HepG2 (cell line): ENCODE measurements around the gene ATP13A4. TPM values are rescaled to one million over a fixed set of nuclear protein-coding genes. Genes with fewer than 3 reads are reported as not detected.

ENCODE experiments used
- AHDC1 ChIP-seq: sonication (generic); formaldehyde crosslinking; IDR thresholded peaks from 2 replicates; pipeline ENCODE4 v1.5.1; 2020; ENCODE audit warnings: mild to moderate bottlenecking, missing genetic modification reagents, borderline replicate concordance
- ASH2L ChIP-seq: fragments of 300-600, 200-600 bp; sonication (generic); IDR thresholded peaks from 2 replicates; pipeline ENCODE4 v1.7.0; 2017; ENCODE audit warnings: low read depth, mild to moderate bottlenecking, moderate library complexity, mixed read lengths, low read length; ENCODE audit not compliant: insufficient read length
- CC2D1A ChIP-seq: sonication (generic); formaldehyde crosslinking; IDR thresholded peaks from 2 replicates; pipeline ENCODE4 v1.8.1; 2023; ENCODE audit warnings: mild to moderate bottlenecking, missing genetic modification reagents
- HMG20B ChIP-seq: conservative IDR thresholded peaks from 2 replicates; pipeline ENCODE4 v1.6.1; 2016; ENCODE audit warnings: missing genetic modification reagents, missing compliant biosample characterization
- HNF4A ChIP-seq: sonication (generic); formaldehyde crosslinking; IDR thresholded peaks from 2 replicates; pipeline ENCODE4 v1.4.0; 2020; ENCODE audit warnings: missing genetic modification reagents
- KMT2B ChIP-seq: IDR thresholded peaks from 2 replicates; pipeline ENCODE4 v1.6.1; 2016; ENCODE audit warnings: missing genetic modification reagents, missing compliant biosample characterization
- MED8 ChIP-seq: sonication (generic); formaldehyde crosslinking; IDR thresholded peaks from 2 replicates; pipeline ENCODE4 v1.8.1; 2023; ENCODE audit warnings: mild to moderate bottlenecking, missing genetic modification reagents; ENCODE audit not compliant: insufficient replicate concordance
- MYNN ChIP-seq: sonication (generic); formaldehyde crosslinking; IDR thresholded peaks from 2 replicates; pipeline ENCODE4 v1.4.0; 2020; ENCODE audit warnings: mild to moderate bottlenecking, low read depth, missing genetic modification reagents
- REXO4 ChIP-seq: sonication (generic); formaldehyde crosslinking; IDR thresholded peaks from 2 replicates; pipeline ENCODE4 v1.8.0; 2022; ENCODE audit warnings: missing genetic modification reagents, mild to moderate bottlenecking, borderline replicate concordance
- RXRA ChIP-seq: sonication (generic); formaldehyde crosslinking; IDR thresholded peaks from 2 replicates; pipeline ENCODE4 v1.5.1; 2020; ENCODE audit warnings: missing genetic modification reagents
- SMAD3 ChIP-seq: sonication (generic); formaldehyde crosslinking; IDR thresholded peaks from 2 replicates; pipeline ENCODE4 v1.4.0; 2020; ENCODE audit warnings: missing genetic modification reagents
- SP140L ChIP-seq: sonication (generic); formaldehyde crosslinking; IDR thresholded peaks from 2 replicates; pipeline ENCODE4 v1.4.0; 2020; ENCODE audit warnings: missing genetic modification reagents, borderline replicate concordance
- THAP11 ChIP-seq: IDR thresholded peaks from 2 replicates; pipeline ENCODE4 v1.6.1; 2016; ENCODE audit warnings: missing biosample characterization, missing genetic modification reagents
- ZNF362 ChIP-seq: sonication (generic); formaldehyde crosslinking; IDR thresholded peaks from 2 replicates; pipeline ENCODE4 v1.4.0; 2020; ENCODE audit warnings: missing genetic modification reagents, mild to moderate bottlenecking, borderline replicate concordance
- ZNF747 ChIP-seq: sonication (generic); formaldehyde crosslinking; IDR thresholded peaks from 2 replicates; pipeline ENCODE4 v1.8.1; 2023; ENCODE audit warnings: missing genetic modification reagents, mild to moderate bottlenecking, borderline replicate concordance
- ZNF776 ChIP-seq: sonication (generic); formaldehyde crosslinking; IDR thresholded peaks from 2 replicates; pipeline ENCODE4 v1.4.0; 2020; ENCODE audit warnings: mild to moderate bottlenecking, missing genetic modification reagents
- ZNF788 ChIP-seq: sonication (generic); formaldehyde crosslinking; IDR thresholded peaks from 2 replicates; pipeline ENCODE4 v1.5.0; 2020; ENCODE audit warnings: mild to moderate bottlenecking, missing genetic modification reagents, borderline replicate concordance
- polyA plus RNA-seq, 8 experiments: library from polyadenylated mRNA; depleted of rRNA in 3 of 8; stranded (reverse) in 7 of 8; unstranded in 1 of 8; fragments of >200 nt; fragmentation: Illumina TruSeq in 4 of 8; extraction: Trizol in 4 of 8; gene quantifications; 2 replicates each; pipeline versions ENCODE4 v1.2.1 to v1.2.3, GENCODE V29; 2011 to 2016; ENCODE audit warnings: low read depth in 4 of 8, missing spikeins in 1 of 8, mixed read lengths in 1 of 8; ENCODE audit not compliant: insufficient read depth in 1 of 8
- total RNA-seq, 5 experiments: library from RNA; depleted of rRNA; stranded (reverse); fragments of >200 nt; fragmentation: Illumina TruSeq; extraction: Trizol; gene quantifications; 2 replicates each; pipeline ENCODE4 v1.2.3, GENCODE V29; 2016; ENCODE audit warnings: low read depth in 1 of 5
- TF ChIP-seq, protein P1 (sequence below): sonication (generic); formaldehyde crosslinking; IDR thresholded peaks from 2 replicates; pipeline ENCODE4 v1.4.0; 2020; ENCODE audit warnings: missing genetic modification reagents, low read depth, mild to moderate bottlenecking, borderline replicate concordance

Gene ATP13A4
- total and polyA plus RNA-seq, 2 of the 13 experiments (the other 11 are each of a cell fraction or from before 2014, with no cell fraction given) = 0.01 to 0.07 TPM

DNA sequence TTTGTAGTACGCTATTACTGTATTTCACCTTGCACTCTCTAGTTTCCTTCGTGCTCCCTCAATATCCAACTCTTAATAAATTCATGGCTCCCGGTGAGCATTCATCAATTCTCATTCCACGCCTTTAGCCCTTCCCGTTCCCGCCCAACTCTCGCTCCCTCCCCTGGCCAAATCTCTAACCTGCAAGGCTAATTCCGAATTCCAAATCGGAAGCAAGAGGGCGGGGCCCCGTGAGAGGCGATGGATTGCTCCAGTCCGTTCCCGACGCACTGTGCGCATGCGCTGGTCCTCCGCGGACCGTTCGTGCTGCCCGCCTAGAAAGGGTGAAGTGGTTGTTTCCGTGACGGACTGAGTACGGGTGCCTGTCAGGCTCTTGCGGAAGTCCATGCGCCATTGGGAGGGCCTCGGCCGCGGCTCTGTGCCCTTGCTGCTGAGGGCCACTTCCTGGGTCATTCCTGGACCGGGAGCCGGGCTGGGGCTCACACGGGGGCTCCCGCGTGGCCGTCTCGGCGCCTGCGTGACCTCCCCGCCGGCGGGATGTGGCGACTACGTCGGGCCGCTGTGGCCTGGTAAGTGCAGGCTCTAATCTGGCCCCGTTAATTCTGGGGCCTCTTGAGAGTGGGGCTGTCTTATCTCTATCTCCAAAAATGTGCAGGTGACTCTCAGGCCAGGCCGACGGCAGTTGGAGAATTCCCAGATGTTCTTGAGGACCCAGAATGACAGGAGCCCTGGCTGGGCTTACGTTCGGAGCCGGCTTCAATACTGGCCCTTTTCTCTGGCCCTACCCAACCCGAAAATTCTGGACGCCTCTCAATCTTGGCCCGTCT lies 38.4 kb upstream of the ATP13A4 start, which contains the start of gene OPA1 (continued):
- TF ChIP-seq ZNF747 (peak; percentile 84; the same call in 1 of the 2 replicates), RXRA (CRISPR knock-in tag) (peak; percentile 93), ASH2L (peak; percentile 95), SP140L (CRISPR knock-in tag) (no peak), ZNF788 (peak; percentile 99), MED8 (CRISPR knock-in tag) (peak; percentile 78), MYNN (CRISPR knock-in tag) (0 out of 2 replicates have a peak, but pooled peaks have one; percentile 42), CC2D1A (CRISPR knock-in tag) (no peak), ZNF776 (peak; percentile 83), HMG20B (peak; percentile 56; the same call in 1 of the 2 replicates), REXO4 (CRISPR knock-in tag) (no peak), SMAD3 (CRISPR knock-in tag) (peak; percentile 97), ZNF362 (peak; percentile 20; the same call in 1 of the 2 replicates), HNF4A (CRISPR knock-in tag) (peak; percentile 65), KMT2B (CRISPR knock-in tag) (peak; percentile 99), AHDC1 (CRISPR knock-in tag) (no peak), THAP11 (CRISPR knock-in tag) (peak; percentile 97)
- TF ChIP-seq, protein P1, sequence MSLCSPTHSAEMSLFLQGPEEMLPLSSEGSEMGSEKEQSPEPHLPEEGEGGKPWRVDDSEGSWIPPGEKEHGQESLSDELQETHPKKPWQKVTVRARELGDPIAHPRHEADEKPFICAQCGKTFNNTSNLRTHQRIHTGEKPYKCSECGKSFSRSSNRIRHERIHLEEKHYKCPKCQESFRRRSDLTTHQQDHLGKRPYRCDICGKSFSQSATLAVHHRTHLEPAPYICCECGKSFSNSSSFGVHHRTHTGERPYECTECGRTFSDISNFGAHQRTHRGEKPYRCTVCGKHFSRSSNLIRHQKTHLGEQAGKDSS (CRISPR knock-in tag) = peak; percentile 93
